Stimulated activated CD8-positive, alpha-beta memory T cell treated with anti-CD3 and anti-CD28 coated beads, Interleukin-12 subunit alpha, Interleukin-12 subunit beta, amount 100 ng/mL, for 4 hours (primary cell): ENCODE data around the gene OR10G3.

Experiments used
- DNase-seq: peaks from one replicate; pipeline ENCODE4 v3.0.0-alpha.2; 2020; ENCODE audit warnings: low read depth

Gene OR10G3

DNA sequence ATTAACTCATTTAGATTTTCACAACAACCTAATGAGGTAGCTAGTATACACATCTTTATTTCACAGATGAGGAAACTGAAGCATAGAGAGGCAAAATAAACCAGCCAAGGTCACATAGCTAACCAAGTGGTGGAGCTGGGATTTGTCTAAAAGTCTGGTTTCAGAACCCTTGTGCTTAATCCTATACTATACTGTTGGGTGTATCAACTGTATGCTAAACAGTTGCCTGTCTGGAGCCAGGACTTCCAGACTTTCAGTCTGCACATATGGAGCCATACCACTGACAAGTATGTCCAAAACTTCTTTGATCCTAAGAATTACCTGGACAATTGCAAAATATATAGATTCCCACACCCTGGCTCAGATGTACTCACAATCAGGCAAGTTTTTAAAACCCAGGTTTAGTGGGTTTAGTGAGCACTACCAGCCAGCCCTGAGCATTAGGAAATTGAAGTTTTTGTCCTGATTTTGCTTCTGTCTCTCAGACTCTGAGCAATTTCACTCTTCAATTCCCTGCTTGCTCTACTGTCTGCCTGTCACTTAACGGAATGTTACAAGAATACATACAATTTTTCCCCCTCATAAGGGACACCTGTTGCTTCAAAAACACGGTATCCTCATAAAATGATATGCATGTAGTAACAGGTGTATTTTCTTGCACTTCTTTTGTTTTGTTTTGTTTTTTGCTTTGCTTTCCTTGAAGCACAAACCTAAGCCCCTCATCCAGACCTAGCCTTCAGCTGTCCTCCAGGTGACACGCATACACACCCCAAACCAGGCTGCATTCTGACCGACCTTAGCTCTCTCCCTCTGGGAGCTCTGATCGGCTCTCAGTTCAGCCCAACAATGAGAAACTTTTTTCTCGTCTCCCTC lies 44.1 kb downstream of the OR10G3 start:
- no peak for DNase-seq

GRCh38 chr14:21534576-21534975 lies 45.3 kb downstream of the OR10G3 start:
- DNase-seq: no peak

DNA sequence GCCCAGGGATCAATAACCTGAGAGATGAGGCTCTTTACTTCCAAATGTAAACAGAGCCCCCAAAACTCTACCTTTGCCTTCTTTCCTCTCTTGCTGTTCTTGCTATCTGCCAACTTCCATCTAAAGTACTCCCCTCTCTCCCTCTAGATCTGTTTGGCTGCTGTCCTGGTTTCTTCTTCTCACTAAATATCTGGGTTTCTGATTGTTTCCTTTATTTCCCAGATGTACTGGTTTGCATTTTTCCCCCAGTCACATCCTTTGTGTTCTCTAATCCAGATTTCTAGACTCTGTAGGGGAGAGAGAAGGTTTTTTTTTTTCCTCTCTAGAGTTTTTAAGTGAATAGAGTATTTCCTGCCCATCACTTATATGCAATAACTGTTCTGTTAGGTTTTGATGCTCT lies 46.6 kb downstream of the OR10G3 start:
- DNase-seq: no peak

DNA sequence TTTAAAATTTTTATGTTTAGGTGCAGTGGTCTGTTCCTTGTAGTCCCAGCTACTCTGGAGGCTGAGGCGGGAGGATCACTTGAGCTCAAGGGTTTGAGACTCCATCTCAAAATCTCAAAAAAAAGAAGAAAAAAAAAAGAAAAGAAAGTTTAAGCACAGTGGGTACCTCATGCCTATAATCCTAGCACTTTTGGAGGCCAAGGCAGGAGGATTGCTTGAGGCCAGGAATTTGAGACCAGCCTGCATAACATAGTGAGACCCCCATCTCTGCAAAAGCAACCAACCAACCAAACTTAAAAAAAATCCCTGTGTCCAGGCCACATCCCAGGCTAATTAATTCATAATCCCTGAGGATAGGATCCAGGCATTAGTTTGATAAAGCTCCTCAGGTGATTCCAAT lies 50.4 kb downstream of the OR10G3 start:
- DNase-seq: no peak

GRCh38 chr14:21528381-21529348 lies 51.2 kb downstream of the OR10G3 start:
- DNase-seq: no peak

DNA sequence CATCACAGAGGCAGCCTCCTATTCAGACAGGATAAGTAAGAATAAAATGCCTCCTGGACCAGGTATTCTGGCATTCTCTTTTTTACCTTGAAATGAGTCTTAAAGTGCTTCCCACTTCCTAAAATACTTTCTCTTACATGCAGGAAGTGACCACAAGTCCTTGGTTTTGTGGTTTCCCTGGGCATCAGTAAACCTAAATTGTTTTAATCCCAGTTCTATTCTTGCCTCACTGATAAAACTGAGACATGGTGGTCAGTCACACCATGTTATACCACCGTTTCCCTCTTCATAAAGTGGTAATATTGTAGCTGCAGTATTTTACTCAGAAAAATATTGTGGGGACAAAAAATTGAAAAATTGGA lies 52.6 kb downstream of the OR10G3 start:
- no peak for DNase-seq

GRCh38 chr14:21526672-21527317 lies 53.1 kb downstream of the OR10G3 start:
- no peak for DNase-seq

DNA sequence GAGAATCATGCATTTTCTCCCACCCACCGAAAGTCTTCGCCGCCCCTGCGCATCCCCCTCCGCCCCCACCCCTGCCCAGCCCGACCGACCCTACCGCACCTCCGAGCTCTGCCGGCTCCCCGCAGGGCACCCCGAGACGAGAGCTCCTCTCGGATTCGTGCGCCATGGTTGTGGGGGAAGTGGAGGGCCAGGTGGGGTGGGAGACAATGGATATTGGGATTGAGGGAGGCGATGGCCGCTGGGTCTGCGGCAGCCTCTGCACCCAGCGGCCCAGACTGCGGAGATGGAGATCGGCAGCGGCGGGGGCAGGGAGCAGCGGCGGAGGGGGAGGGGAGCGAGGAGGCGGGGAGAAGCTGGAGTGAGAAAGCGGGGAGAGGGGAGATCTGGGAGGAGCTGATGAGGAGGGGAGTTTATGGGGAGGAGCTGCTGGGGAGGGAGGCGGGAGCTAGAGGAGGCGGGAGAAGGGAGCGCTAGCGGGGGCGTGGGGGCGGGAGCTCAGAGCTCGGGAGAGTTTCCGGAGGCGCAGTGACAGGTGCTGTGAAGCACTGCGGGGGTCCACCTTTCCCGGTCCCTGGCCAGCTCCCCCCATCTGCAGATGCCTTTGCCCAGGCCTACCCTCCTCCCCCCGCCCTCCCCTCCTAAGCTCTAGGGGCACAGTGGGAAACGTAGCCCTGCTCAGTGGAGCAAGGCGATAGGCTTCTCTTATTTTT lies 53.8 kb downstream of the OR10G3 start, which contains the start of gene SALL2:
Gene SALL2, minus strand, starts transcription at position 385 of the 710 bp plus-strand sequence. Its CDS starts 219 bp downstream, at position 166.
- DNase-seq: peak; percentile 41

GRCh38 chr14:21525571-21525961 lies 54.3 kb downstream of the OR10G3 start:
- no peak for DNase-seq

GRCh38 chr14:21524575-21525490 lies 55.0 kb downstream of the OR10G3 start:
- no peak for DNase-seq

DNA sequence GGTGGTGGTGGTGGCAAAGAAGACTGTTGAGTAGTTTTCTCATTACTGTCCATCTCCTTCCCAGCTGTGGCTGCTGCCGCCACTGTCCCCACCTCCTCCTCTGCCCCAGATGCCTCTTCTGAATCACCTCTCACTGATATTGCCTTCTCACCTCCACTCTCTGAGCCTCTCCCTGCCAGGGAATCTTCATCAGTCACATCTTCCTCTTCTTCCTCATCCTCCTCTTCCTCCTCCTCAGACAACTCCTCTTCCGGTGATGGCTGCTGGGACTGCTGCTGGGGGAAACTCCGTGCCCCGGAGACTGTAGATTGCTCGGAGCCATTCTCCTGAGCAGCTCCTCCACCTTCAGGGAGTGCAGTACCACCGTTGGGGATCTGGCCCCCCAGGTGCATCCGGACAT lies 56.7 kb downstream of the OR10G3 start:
- no peak for DNase-seq

DNA sequence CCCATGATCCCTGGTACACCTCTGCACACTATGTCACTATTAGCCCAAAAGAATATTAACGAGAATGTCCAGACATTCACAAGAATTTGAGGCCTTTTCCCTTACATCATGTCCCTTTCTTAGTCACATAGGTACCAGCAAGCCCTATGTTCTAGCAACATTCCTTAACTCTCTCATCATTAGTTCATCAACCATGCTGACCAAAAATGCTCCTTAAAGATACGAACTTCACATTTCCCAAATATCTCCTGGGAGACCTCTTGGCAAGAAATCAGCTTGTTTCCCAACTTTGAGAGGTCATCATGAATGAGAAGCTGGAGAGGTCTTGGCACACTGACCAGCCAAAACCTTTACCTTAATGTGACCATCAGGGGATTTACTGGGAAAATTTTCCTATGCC lies 58.4 kb downstream of the OR10G3 start:
- no peak for DNase-seq

- DNase-seq: no peak
These were observed 59.1 kb downstream of the OR10G3 start for GRCh38 chr14:21520767-21521166.

DNA sequence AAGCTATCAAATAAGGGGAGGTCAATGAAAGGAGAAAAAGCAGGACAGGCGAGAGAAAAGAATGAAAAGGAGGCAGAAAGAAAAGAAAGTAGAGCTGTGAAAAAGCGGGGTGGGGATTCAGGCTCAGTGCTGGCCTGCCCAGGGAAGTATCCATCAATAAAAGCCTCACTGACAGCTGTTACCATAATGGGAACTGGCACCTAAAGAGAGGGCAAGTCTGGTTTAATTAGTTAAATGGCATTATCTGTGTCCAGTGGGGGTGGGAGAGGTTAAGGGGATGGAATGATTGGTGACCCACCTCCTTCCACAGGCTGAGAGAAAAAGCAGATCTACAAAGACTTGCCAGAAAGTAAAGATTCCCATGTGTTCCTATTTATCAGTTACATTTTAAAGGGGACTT lies 61.2 kb downstream of the OR10G3 start:
- no peak for DNase-seq
